ENCODE measurements around the gene TRAK1. TPM values are rescaled to one million over a fixed set of nuclear protein-coding genes. Genes with fewer than 3 reads are reported as not detected.

Gene TRAK1
- total RNA-seq, 6 donors from 2014 or later: 46.7 to 107 (median 74.7) TPM

DNA sequence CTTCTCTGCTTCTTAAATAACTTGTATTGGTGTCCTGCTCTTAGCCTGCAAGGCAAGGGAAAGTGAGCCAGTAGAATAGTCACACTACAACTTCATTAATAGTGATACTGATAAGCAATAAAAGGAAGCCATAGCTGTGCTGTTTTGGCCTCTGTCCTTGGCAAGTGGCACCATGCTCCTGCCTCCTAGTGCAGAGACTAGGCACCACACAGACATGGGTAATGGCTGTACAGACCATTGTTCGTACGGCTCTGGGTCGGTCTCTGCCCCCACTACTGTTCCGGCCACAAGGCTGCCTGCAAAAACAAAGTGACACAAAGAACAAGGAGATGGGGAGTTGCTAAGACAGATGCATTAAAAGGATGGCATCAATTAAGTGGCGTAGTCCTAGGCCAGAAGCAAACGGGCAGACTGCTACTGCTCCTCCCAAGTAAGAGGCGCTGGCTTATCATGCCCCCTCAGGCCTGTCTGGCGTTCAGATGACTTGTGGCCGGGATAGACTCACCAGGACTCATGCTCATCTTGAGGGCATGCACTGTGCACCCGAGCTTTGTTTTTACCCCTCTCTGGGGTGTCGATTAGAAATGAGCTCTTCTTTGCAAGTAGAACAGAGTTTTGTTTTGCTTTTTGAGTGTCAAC, 75.6 kb downstream of the TRAK1 start:
- H3K9me3 ChIP-seq: no peaks in the 10 kb centered on the region
- ATAC-seq (ENCODE audit: low FRiP score in 2 of 2) (no peak), DNase-seq (no peak)
- H3K27me3 ChIP-seq: no peaks in the 10 kb centered on the region
- TF ChIP-seq POLR2AphosphoS5 (IDR thresholded peaks at IDR 0.05): no peak
- TF ChIP-seq EP300 (IDR thresholded peaks at IDR 0.05): no peak
- TF ChIP-seq, protein P1, sequence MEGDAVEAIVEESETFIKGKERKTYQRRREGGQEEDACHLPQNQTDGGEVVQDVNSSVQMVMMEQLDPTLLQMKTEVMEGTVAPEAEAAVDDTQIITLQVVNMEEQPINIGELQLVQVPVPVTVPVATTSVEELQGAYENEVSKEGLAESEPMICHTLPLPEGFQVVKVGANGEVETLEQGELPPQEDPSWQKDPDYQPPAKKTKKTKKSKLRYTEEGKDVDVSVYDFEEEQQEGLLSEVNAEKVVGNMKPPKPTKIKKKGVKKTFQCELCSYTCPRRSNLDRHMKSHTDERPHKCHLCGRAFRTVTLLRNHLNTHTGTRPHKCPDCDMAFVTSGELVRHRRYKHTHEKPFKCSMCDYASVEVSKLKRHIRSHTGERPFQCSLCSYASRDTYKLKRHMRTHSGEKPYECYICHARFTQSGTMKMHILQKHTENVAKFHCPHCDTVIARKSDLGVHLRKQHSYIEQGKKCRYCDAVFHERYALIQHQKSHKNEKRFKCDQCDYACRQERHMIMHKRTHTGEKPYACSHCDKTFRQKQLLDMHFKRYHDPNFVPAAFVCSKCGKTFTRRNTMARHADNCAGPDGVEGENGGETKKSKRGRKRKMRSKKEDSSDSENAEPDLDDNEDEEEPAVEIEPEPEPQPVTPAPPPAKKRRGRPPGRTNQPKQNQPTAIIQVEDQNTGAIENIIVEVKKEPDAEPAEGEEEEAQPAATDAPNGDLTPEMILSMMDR (IDR thresholded peaks at IDR 0.05): no peak
- TF ChIP-seq POLR2A (IDR thresholded peaks at IDR 0.05): no peak
- no peaks in the 10 kb centered on the region for H3K36me3 ChIP-seq
- no peak overlapping the region for H3K27ac ChIP-seq
- 90 to 94% methylated on average over 9 to 11 of the region's 11 CpGs for WGBS, 2 donors
- peaks cover 24 to 32% (median 31%) of the 10 kb centered on the region in 4 donors for H3K4me1 ChIP-seq
- H3K4me3 ChIP-seq: no peak overlapping the region

DNA sequence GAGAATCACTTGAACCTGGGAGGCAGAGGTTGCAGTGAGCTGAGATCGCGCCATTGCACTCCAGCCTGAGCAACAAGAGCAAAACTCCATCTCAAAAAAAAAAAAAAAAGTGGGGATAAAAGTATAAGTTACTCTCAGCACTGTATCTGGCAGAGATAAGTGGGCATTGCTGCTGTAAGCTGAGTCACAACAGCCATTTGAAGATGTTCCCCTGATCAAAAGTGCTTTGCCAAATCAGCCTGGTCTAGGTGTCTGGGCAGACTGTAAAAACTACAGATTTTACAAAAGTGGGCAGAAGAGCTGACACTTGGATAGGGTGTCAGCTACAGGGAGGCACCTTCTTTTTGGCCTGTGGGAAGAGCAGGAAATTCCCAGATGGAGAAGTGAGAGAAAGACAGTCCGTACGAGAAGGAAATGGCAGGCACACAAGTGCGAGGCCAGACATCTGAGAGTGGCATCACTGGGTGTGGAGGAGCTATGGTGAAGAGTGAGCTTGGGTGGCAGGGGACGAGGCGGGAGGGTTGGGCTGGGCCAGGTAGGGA, 78.5 kb downstream of the TRAK1 start:
- no peak for DNase-seq
- H3K4me1 ChIP-seq: peaks cover 8 to 34% (median 22%) of the 10 kb centered on the region in 4 donors
- WGBS, 2 donors: 79 to 85% methylated on average over 7 of the region's 7 CpGs
- no peak overlapping the region for H3K4me3 ChIP-seq
- TF ChIP-seq POLR2A (IDR thresholded peaks at IDR 0.05): no peak
- TF ChIP-seq, protein P1 (IDR thresholded peaks at IDR 0.05): no peak
- no peak for TF ChIP-seq POLR2AphosphoS5 (IDR thresholded peaks at IDR 0.05)
- TF ChIP-seq EP300 (IDR thresholded peaks at IDR 0.05): no peak
- H3K9me3 ChIP-seq: no peaks in the 10 kb centered on the region
- H3K27ac ChIP-seq: no peak overlapping the region
- no peak for ATAC-seq (ENCODE audit: low FRiP score in 2 of 2)
- H3K36me3 ChIP-seq: no peaks in the 10 kb centered on the region
- H3K27me3 ChIP-seq: no peaks in the 10 kb centered on the region

DNA sequence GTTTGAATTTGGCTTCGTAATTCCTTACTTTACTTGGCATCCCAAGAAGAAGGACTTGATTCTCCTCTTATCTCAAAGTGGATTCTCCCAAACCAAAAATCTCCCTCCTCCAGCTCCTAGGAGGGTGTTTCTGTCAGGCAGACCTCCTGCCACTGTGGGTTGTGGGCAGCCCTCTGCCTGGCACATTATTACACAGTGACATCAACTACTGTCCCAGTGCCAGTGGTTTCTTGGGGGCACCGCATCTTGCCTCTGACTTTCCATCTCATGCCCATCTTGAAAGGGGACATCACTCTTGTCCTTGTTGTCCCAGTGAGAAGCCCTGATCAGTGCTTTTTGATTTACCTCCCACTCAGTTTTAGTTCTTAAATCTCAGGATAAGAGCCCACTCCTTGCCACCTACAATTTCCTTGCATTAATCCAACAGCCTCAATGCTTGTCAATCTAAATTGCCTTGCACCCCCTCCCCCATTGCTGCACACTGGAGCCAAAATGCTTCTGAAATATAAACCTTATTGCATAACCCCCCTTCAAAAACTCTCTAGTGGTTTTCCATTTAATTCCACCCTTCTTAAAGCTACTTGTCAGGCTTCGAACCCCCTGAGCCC, 81.0 kb downstream of the TRAK1 start:
- 80 to 83% methylated on average over 3 of the region's 3 CpGs for WGBS, 2 donors
- no peaks in the 10 kb centered on the region for H3K36me3 ChIP-seq
- H3K4me1 ChIP-seq: peaks cover 0 to 26% (median 13%) of the 10 kb centered on the region in 4 donors
- DNase-seq (no peak), ATAC-seq (ENCODE audit: low FRiP score in 2 of 2) (no peak)
- no peaks in the 10 kb centered on the region for H3K27me3 ChIP-seq
- H3K9me3 ChIP-seq: no peaks in the 10 kb centered on the region
- TF ChIP-seq EP300 (IDR thresholded peaks at IDR 0.05) (no peak), POLR2AphosphoS5 (IDR thresholded peaks at IDR 0.05) (no peak), POLR2A (IDR thresholded peaks at IDR 0.05) (no peak)
- TF ChIP-seq, protein P1 (IDR thresholded peaks at IDR 0.05): no peak
- H3K4me3 ChIP-seq: no peak overlapping the region
- no peak overlapping the region for H3K27ac ChIP-seq

DNA sequence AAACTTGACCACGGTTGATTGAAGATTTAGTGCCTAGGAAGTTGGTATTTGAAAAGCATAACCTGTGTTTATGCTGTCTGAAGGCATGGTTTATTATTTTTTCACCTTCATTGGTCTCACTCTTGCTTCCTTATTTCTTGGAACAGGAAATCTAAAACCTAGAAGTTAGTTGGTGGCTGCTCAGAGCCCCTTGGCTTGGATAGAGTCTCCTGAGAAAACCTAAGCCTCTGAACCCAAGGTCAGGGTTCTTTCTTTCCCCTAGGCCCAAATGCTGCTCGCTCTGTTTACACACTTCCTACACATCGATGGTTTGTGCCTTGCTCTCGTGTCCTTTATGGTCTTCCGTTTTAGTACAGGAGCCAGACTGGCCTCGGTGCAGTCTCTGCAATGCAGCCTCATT, 82.2 kb downstream of the TRAK1 start:
- WGBS, 2 donors: 58 to 66% methylated on average over 6 of the region's 6 CpGs
- no peak for DNase-seq

More for the DNA sequence above, 82.2 kb downstream of the TRAK1 start:
- Histone ChIP-seq H3K27me3 (no peaks in the 10 kb centered on the region), H3K27ac (no peak overlapping the region), H3K4me3 (no peak overlapping the region), H3K9me3 (no peaks in the 10 kb centered on the region), H3K36me3 (peaks cover 0 to 7% (median 0%) of the 10 kb centered on the region in 4 donors), H3K4me1 (peaks cover 0 to 26% (median 13%) of the 10 kb centered on the region in 4 donors)
- TF ChIP-seq, protein P1 (IDR thresholded peaks at IDR 0.05): no peak
- TF ChIP-seq POLR2A (IDR thresholded peaks at IDR 0.05) (no peak), POLR2AphosphoS5 (IDR thresholded peaks at IDR 0.05) (no peak), EP300 (IDR thresholded peaks at IDR 0.05) (no peak)
- no peak for ATAC-seq (ENCODE audit: low FRiP score in 2 of 2)
